ENCODE measurements around the gene SSU72.

The SSU72 gene

DNA sequence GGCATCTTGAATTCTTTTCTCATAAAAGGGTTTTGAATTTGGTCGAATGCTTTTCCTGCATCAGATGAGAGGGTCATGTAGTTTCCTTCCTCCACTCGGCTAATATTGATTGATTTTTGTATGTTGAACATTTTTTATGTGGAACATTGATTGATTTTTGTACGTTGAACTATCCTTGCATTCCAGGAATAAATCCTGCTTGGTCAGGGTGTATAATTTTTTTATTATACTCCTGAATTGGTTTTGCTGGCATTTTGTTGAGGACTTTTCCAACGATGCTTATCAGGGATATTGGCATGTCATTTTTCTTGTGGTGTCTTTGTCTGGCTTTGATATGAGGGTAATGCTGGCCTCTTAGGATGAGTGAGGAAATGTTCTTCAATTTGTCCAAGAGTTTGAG is 42.7 kb downstream of the SSU72 start:
- no peaks in the 10 kb centered on the region for H3K9me3 ChIP-seq (ENCODE audit: insufficient read depth, low read length, severe bottlenecking)
- no peak overlapping the region for H3K4me3 ChIP-seq (ENCODE audit: low read depth in 1 of 2, low read length in 2 of 2)
- no peaks in the 10 kb centered on the region for H3K79me2 ChIP-seq (ENCODE audit: insufficient read depth, low read length)
- peaks cover 3% of the 10 kb centered on the region for H4K20me1 ChIP-seq (ENCODE audit: insufficient read depth, low read length)
- DNase-seq (no peak), ATAC-seq (ENCODE audit: insufficient read depth, low read depth) (no peak)
- H3K27ac ChIP-seq (ENCODE audit: low read length) = no peak overlapping the region
- H3K4me1 ChIP-seq (ENCODE audit: insufficient read depth, low read length) = no peaks in the 10 kb centered on the region
- H3K9ac ChIP-seq (ENCODE audit: low read depth, low read length) = no peak overlapping the region
- peaks cover 48% of the 10 kb centered on the region for H3K36me3 ChIP-seq (ENCODE audit: insufficient read depth, low read length)
- no peak for TF ChIP-seq EZH2 (IDR thresholded peaks at IDR 0.05; ENCODE audit: borderline replicate concordance, low read depth, low read length, severe bottlenecking)
- TF ChIP-seq, protein P1, sequence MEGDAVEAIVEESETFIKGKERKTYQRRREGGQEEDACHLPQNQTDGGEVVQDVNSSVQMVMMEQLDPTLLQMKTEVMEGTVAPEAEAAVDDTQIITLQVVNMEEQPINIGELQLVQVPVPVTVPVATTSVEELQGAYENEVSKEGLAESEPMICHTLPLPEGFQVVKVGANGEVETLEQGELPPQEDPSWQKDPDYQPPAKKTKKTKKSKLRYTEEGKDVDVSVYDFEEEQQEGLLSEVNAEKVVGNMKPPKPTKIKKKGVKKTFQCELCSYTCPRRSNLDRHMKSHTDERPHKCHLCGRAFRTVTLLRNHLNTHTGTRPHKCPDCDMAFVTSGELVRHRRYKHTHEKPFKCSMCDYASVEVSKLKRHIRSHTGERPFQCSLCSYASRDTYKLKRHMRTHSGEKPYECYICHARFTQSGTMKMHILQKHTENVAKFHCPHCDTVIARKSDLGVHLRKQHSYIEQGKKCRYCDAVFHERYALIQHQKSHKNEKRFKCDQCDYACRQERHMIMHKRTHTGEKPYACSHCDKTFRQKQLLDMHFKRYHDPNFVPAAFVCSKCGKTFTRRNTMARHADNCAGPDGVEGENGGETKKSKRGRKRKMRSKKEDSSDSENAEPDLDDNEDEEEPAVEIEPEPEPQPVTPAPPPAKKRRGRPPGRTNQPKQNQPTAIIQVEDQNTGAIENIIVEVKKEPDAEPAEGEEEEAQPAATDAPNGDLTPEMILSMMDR (IDR thresholded peaks at IDR 0.05; ENCODE audit: borderline replicate concordance, extremely low read depth, low read length, poor library complexity, severe bottlenecking) = no peak
- H3K4me2 ChIP-seq (ENCODE audit: insufficient read depth, low read length) = no peak overlapping the region
- H3K27me3 ChIP-seq (ENCODE audit: insufficient read depth, low read length, poor library complexity) = no peaks in the 10 kb centered on the region
- no peak overlapping the region for H2AFZ ChIP-seq (ENCODE audit: low read depth, low read length)

DNA sequence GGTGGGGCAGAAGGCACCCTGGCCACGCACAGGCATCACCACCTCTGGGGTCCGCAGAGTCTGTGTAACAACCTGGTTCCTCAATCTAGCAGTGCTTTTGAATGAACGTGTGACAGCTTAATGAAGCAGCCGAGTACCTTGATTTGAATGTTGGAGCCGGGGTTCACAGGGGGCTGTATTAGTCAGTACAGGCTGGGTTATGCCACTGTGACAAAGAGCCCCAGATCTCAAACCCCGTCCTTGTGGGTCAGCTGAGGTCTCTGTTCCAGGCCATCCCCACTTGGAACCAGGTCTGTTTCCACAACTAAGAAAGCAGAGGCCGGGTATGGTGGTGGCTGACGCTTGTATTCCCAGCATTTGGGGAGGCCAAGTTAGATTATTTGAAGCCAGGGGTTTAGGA is 44.7 kb downstream of the SSU72 start:
- Histone ChIP-seq H3K9me3 (ENCODE audit: insufficient read depth, low read length, severe bottlenecking) (no peaks in the 10 kb centered on the region), H3K4me1 (ENCODE audit: insufficient read depth, low read length) (no peaks in the 10 kb centered on the region), H4K20me1 (ENCODE audit: insufficient read depth, low read length) (no peaks in the 10 kb centered on the region), H3K9ac (ENCODE audit: low read depth, low read length) (no peak overlapping the region), H3K4me2 (ENCODE audit: insufficient read depth, low read length) (no peak overlapping the region), H3K27me3 (ENCODE audit: insufficient read depth, low read length, poor library complexity) (no peaks in the 10 kb centered on the region), H3K4me3 (ENCODE audit: low read depth in 1 of 2, low read length in 2 of 2) (no peak overlapping the region), H3K79me2 (ENCODE audit: insufficient read depth, low read length) (no peaks in the 10 kb centered on the region), H3K27ac (ENCODE audit: low read length) (no peak overlapping the region), H3K36me3 (ENCODE audit: insufficient read depth, low read length) (peaks cover 61% of the 10 kb centered on the region), H2AFZ (ENCODE audit: low read depth, low read length) (no peak overlapping the region)
- TF ChIP-seq, protein P1 (IDR thresholded peaks at IDR 0.05; ENCODE audit: borderline replicate concordance, extremely low read depth, low read length, poor library complexity, severe bottlenecking) = no peak
- ATAC-seq (ENCODE audit: insufficient read depth, low read depth) = no peak
- no peak for DNase-seq

DNA sequence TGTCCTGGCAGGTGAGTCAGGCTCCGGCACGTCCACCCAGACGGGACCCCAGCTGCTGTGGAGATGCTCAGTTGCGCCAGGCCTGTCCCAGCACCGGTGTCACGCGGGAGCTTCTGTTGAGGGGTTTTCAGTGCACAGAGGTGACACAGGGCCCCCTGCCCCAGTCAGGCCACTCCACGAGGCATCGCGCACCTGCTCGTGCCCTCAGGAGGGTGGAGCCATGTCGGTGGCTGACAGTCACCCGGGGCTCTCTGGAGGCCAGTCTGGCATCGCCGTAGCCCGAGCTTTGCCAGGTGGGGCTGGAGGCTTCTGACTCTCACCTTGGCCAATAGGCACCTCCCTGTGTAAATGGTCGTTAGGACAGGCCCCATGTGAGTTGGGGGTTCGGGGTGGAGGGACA is 45.3 kb downstream of the SSU72 start:
- no peaks in the 10 kb centered on the region for H4K20me1 ChIP-seq (ENCODE audit: insufficient read depth, low read length)
- no peak overlapping the region for H3K9ac ChIP-seq (ENCODE audit: low read depth, low read length)
- no peaks in the 10 kb centered on the region for H3K9me3 ChIP-seq (ENCODE audit: insufficient read depth, low read length, severe bottlenecking)
- no peak overlapping the region for H3K27ac ChIP-seq (ENCODE audit: low read length)
- no peaks in the 10 kb centered on the region for H3K4me1 ChIP-seq (ENCODE audit: insufficient read depth, low read length)
- DNase-seq (no peak), ATAC-seq (ENCODE audit: insufficient read depth, low read depth) (no peak)
- H3K27me3 ChIP-seq (ENCODE audit: insufficient read depth, low read length, poor library complexity) = no peaks in the 10 kb centered on the region
- TF ChIP-seq, protein P1 (IDR thresholded peaks at IDR 0.05; ENCODE audit: borderline replicate concordance, extremely low read depth, low read length, poor library complexity, severe bottlenecking) = no peak
- TF ChIP-seq EZH2 (IDR thresholded peaks at IDR 0.05; ENCODE audit: borderline replicate concordance, low read depth, low read length, severe bottlenecking) = no peak
- H2AFZ ChIP-seq (ENCODE audit: low read depth, low read length) = no peak overlapping the region
- no peak overlapping the region for H3K4me3 ChIP-seq (ENCODE audit: low read depth in 1 of 2, low read length in 2 of 2)
- H3K79me2 ChIP-seq (ENCODE audit: insufficient read depth, low read length) = no peaks in the 10 kb centered on the region
- no peak overlapping the region for H3K4me2 ChIP-seq (ENCODE audit: insufficient read depth, low read length)
- H3K36me3 ChIP-seq (ENCODE audit: insufficient read depth, low read length) = peaks cover 60% of the 10 kb centered on the region
